K562 (cell line): ENCODE data around the gene ZNF335. TPM values are rescaled to one million over a fixed set of nuclear protein-coding genes. Genes with fewer than 3 reads are reported as not detected.

Source experiments
- BACH1 ChIP-seq: fragments of 200-800 bp; sonication (Bioruptor generic); IDR thresholded peaks from 2 replicates; pipeline ENCODE4 v1.6.1; 2016; ENCODE audit warnings: missing genetic modification characterization, missing compliant biosample characterization
- CREB3 ChIP-seq: fragments of 450-650 bp; conservative IDR thresholded peaks from 2 replicates; pipeline ENCODE4 v1.6.1; 2016; ENCODE audit warnings: missing genetic modification characterization, low read depth, mild to moderate bottlenecking, missing compliant biosample characterization, moderate library complexity
- KLF16 ChIP-seq: IDR thresholded peaks from 2 replicates; pipeline ENCODE4 v1.6.1; 2016; ENCODE audit warnings: antibody characterized with exemption
- MEF2A ChIP-seq: IDR thresholded peaks from 2 replicates; pipeline ENCODE4 v1.6.1; 2011; ENCODE audit warnings: low read depth, mild to moderate bottlenecking, low read length, moderate library complexity; ENCODE audit not compliant: control insufficient read depth
- MGA ChIP-seq: fragments of 450-650 bp; IDR thresholded peaks from 2 replicates; pipeline ENCODE4 v1.6.1; 2016; ENCODE audit warnings: mild to moderate bottlenecking, moderate library complexity
- MIER1 ChIP-seq: fragments of 450-650 bp; IDR thresholded peaks from 2 replicates; pipeline ENCODE4 v1.6.1; 2016; ENCODE audit warnings: antibody characterized with exemption, mild to moderate bottlenecking, low read depth
- STAT6 ChIP-seq: sonication (generic); formaldehyde crosslinking; IDR thresholded peaks from 2 replicates; pipeline ENCODE4 v1.8.1; 2023; ENCODE audit warnings: mild to moderate bottlenecking, missing genetic modification reagents
- THRB ChIP-seq: fragments of 450-650 bp; formaldehyde crosslinking; conservative IDR thresholded peaks from 2 replicates; pipeline ENCODE4 v1.4.0; 2022; ENCODE audit warnings: mild to moderate bottlenecking, missing genetic modification characterization
- polyA plus RNA-seq, 8 experiments: library from polyadenylated mRNA; depleted of rRNA in 4 of 8; stranded (reverse) in 5 of 8; unstranded in 3 of 8; fragments of >200 nt; fragmentation: Nextera tagmentation in 2 of 8; fragmentation: Illumina TruSeq in 1 of 8; extraction: Ambion mirVana in 2 of 8; extraction: Trizol in 1 of 8; gene quantifications; 2 replicates each; pipeline versions ENCODE4 v1.2.1 to v1.2.3, GENCODE V29; 2011 to 2014; ENCODE audit warnings: inconsistent platforms in 1 of 8, missing spikeins in 1 of 8
- total RNA-seq, 7 experiments: library from RNA; depleted of rRNA in 6 of 7; stranded (reverse); fragments of >200 nt in 6 of 7; fragmentation: Illumina TruSeq in 2 of 7; extraction: Trizol in 2 of 7; gene quantifications; 2 replicates each; pipeline versions ENCODE4 v1.2.1 to v1.2.3, GENCODE V29; 2011 to 2021; ENCODE audit warnings: low replicate concordance in 1 of 7

Gene ZNF335
- total and polyA plus RNA-seq, 9 of the 15 experiments (the other 6 are each of a cell fraction or from before 2014, with no cell fraction given): 0.39 to 16.0 (median 7.6) TPM

GRCh38 chr20:45971675-45972499 lies at the start of gene ZNF335 (continued):
- TF ChIP-seq MGA: peak; percentile 55; the same call in 1 of the 2 replicates
- no peak for TF ChIP-seq THRB (CRISPR knock-in tag)
- no peak for TF ChIP-seq BACH1 (tag)
- peak; percentile 81; the same call in 1 of the 2 replicates for TF ChIP-seq MIER1
- no peak for TF ChIP-seq KLF16
- peak; percentile 91 for TF ChIP-seq CREB3 (tag)
- 0 out of 2 replicates have a peak, but pooled peaks have one; percentile 6 for TF ChIP-seq STAT6 (CRISPR knock-in tag)
- TF ChIP-seq MEF2A: no peak
